Measurements from ENCODE around the gene AIDA.
A peak's percentile ranks its signal among the peaks of the same experiment; 100 is the strongest.

Gene AIDA

DNA sequence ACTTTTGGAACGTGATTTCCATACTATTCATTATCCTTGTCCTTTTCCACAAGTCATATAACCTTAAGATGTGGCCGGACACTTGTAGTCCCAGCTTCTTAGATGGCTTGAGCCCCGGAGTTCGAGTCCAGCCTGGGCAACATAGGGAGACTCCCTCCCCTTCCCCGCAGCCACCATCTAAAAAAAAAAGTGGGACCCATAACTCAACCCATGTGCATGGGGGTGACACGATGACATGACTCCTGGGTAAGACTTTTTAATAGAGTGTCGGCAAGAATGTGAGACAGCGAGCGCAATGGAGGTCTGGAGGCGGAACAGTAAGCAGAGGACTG, 68.7 kb downstream of the AIDA start:
- no peak for DNase-seq

DNA sequence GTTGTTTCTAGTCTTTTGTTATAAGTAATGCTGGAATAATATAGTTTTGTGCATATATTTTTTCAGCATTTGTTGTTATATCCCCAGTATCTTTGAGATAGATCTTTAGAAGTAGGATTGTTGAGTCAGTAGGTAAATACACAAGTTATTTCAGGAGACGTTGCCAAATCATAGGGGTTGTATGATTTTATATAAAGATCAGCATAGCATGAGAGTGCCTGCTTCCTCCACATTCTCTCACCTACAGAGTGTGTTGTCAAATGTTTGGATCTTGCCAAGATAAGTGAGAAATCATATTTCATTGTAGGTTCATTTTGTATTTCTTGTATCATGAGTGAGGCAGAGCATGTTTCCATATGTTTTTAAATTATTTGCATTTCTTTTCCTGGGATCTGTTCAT, 69.8 kb downstream of the AIDA start:
- DNase-seq = no peak

GRCh38 chr1:222641269-222641948, 70.9 kb downstream of the AIDA start:
- DNase-seq = no peak

GRCh38 chr1:222634180-222635013, 77.9 kb downstream of the AIDA start:
- DNase-seq = peak; percentile 62

DNA sequence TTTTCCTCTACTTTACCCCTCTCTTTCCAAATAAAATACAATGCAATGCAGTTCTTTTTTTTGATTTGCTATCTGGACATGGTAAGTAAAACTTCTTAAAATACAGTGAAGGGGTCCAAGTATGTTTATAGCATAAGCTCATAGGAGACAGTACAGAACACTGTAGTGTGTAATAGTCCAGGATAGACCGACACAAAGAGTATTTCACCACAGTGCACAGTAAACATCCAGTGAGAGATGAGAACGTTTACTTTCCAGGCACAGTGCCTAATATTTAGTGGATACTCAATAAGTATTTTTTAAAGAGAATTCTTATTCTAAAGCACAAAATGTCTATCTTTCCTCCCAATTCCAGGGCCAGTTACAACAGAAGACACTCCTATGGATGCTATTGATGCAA, 79.5 kb downstream of the AIDA start:
- no peak for DNase-seq

- no peak for DNase-seq
Measured at GRCh38 chr1:222631611-222632208, 80.6 kb downstream of the AIDA start.

GRCh38 chr1:222629921-222630535, 82.3 kb downstream of the AIDA start:
- no peak for DNase-seq

DNA sequence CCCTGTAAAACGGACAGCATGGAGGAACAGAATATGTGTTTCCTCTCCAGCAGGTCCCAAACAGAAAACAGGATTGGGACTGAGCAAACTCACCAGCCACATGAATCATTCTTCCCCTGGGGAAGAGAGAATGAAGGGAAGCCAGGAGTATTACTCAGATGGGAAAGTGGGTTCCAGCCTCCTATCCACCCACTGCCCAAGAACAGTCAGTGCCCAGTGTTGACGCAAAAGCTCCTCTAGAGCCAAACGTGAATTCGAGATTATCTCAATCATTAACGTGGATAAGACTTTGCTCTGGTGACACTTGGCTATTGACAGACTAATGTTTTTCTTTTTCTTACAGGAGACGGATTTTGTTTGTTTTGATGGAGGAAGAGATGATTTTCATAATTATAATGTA, 85.1 kb downstream of the AIDA start:
- DNase-seq = no peak

GRCh38 chr1:222624214-222624613, 88.1 kb downstream of the AIDA start:
- DNase-seq = no peak

DNA sequence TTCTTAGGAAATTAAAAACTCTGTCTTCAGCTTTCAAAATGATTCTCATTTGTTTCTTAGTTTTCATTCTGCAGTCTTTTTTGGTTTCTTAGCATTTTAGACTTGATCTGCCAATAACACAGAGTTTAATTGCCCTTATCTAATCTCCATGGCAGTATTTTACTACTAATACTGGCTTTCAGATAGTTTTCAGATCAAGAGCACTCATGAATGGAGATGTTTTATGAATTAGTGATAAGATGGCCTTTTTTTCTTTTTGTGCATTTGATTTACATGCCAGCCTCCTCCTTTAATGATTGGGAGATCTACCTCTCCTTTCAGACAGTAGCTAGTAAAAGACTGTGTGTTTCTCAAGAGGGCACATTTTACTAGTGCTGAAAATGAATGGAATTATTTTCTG, 88.8 kb downstream of the AIDA start:
- DNase-seq = no peak

- DNase-seq = no peak
Measured at GRCh38 chr1:222622765-222623164, 89.5 kb downstream of the AIDA start.

- no peak for DNase-seq
Measured at GRCh38 chr1:222620566-222620965, 91.7 kb downstream of the AIDA start.

GRCh38 chr1:222618880-222619596, 93.3 kb downstream of the AIDA start:
- DNase-seq = peak; percentile 58
